ENCODE measurements around the gene TCF7L2. TPM values are rescaled to one million over a fixed set of nuclear protein-coding genes. Genes with fewer than 3 reads are reported as not detected.

Gene TCF7L2
- polyA plus RNA-seq, 1 donor from 2014 or later, result 1.7 TPM

DNA sequence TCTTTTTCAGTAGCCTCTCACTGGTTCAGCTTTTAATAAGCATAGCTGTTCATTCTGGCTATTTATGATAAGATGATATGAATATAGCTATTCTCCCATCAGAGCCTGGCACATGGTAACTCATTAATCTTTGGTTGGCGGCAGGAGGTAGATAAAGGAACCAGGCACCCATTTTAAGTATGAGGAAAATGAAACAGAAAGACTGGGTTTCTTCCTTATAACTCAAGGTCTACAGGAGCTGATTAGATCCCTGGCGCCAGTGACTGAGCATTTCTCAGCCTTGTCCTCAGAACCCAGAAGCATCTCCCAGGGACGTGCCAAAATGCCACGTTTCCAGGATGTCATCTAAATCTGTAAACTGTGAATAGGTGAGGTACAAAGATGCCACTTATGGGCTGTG is 141.9 kb downstream of the TCF7L2 start:
- Histone ChIP-seq H3K9ac (ENCODE audit: low read length) (no peak overlapping the region), H3K9me3 (ENCODE audit: low read length) (no peaks in the 10 kb centered on the region), H3K27me3 (ENCODE audit: insufficient read depth, low read depth, low read length) (no peaks in the 10 kb centered on the region), H3K27ac (ENCODE audit: low read length) (no peak overlapping the region), H4K20me1 (ENCODE audit: insufficient read depth) (no peaks in the 10 kb centered on the region), H2AFZ (ENCODE audit: low read depth, low read length) (no peak overlapping the region), H3K79me2 (replicated peaks; ENCODE audit: insufficient read depth, low read length) (no peaks in the 10 kb centered on the region), H3K4me3 (ENCODE audit: low read length) (no peak overlapping the region), H3K9me2 (ENCODE audit: insufficient read depth, low read length) (no peaks in the 10 kb centered on the region), H3K36me3 (ENCODE audit: insufficient read depth, low read length) (no peaks in the 10 kb centered on the region), H3F3A (ENCODE audit: insufficient read depth, low read length, poor library complexity, severe bottlenecking) (no peaks in the 10 kb centered on the region), H3K4me2 (ENCODE audit: low read length) (no peak overlapping the region)
- TF ChIP-seq, protein P1, sequence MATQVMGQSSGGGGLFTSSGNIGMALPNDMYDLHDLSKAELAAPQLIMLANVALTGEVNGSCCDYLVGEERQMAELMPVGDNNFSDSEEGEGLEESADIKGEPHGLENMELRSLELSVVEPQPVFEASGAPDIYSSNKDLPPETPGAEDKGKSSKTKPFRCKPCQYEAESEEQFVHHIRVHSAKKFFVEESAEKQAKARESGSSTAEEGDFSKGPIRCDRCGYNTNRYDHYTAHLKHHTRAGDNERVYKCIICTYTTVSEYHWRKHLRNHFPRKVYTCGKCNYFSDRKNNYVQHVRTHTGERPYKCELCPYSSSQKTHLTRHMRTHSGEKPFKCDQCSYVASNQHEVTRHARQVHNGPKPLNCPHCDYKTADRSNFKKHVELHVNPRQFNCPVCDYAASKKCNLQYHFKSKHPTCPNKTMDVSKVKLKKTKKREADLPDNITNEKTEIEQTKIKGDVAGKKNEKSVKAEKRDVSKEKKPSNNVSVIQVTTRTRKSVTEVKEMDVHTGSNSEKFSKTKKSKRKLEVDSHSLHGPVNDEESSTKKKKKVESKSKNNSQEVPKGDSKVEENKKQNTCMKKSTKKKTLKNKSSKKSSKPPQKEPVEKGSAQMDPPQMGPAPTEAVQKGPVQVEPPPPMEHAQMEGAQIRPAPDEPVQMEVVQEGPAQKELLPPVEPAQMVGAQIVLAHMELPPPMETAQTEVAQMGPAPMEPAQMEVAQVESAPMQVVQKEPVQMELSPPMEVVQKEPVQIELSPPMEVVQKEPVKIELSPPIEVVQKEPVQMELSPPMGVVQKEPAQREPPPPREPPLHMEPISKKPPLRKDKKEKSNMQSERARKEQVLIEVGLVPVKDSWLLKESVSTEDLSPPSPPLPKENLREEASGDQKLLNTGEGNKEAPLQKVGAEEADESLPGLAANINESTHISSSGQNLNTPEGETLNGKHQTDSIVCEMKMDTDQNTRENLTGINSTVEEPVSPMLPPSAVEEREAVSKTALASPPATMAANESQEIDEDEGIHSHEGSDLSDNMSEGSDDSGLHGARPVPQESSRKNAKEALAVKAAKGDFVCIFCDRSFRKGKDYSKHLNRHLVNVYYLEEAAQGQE (IDR thresholded peaks at IDR 0.05; ENCODE audit: borderline replicate concordance), result no peak
- TF ChIP-seq SMC3 (conservative IDR thresholded peaks at IDR 0.05; ENCODE audit: poor library complexity), result no peak
- no peak for TF ChIP-seq EZH2 (IDR thresholded peaks at IDR 0.05; ENCODE audit: borderline replicate concordance, insufficient read depth, low read length, poor library complexity, severe bottlenecking)
- no peak for TF ChIP-seq POLR2AphosphoS5 (IDR thresholded peaks at IDR 0.05)

DNA sequence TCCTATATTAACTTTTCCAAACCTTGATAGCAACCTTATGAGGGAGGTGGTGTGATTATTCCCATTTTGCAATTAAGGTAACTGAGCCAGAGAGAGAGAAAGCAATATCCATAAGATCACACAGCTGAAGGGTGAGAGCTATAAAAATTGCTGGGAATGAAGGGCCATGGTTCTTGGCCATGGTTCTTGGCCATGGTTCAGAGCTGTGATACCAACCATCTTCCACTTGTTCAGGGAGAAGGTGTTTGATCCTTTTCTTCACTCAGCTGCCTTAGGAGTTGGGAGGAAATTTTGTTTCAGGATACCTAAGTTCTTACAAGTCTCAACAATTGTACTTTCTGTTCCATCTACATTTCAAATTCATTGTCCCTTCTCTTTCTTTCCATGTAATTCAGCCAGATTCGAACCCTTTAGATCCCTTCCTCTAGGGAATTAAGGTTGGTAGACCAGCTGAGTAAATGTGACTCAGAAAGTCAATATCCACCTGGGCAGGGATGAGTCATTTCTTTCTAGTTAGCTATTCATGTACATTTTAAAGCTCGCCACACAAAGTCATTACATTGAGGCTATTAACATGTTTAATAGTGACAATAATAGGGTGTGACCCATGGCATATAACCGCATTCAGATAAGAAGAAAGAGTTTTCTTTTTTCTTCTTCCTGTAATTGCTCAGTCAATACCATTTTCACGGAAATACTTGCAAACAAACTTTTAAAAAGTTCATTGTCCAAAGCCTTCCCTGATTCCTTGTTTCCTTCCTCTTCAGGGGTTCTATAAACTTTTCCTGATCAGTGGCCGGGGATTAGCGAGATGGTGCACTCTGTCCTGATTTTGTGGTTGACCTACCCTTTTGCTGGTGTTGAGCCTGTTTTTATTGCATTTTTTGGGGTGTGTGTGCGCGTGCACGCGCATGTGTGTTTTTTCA is 143.4 kb downstream of the TCF7L2 start:
- no peak overlapping the region for H2AFZ ChIP-seq (ENCODE audit: low read depth, low read length)
- no peaks in the 10 kb centered on the region for H3K79me2 ChIP-seq (replicated peaks; ENCODE audit: insufficient read depth, low read length)
- no peaks in the 10 kb centered on the region for H3K9me3 ChIP-seq (ENCODE audit: low read length)
- no peak for TF ChIP-seq EZH2 (IDR thresholded peaks at IDR 0.05; ENCODE audit: borderline replicate concordance, insufficient read depth, low read length, poor library complexity, severe bottlenecking)
- TF ChIP-seq RAD21 (conservative IDR thresholded peaks at IDR 0.05), result no peak
- no peak for TF ChIP-seq POLR2AphosphoS5 (IDR thresholded peaks at IDR 0.05)
- TF ChIP-seq, protein P1 (IDR thresholded peaks at IDR 0.05; ENCODE audit: borderline replicate concordance), result no peak
- TF ChIP-seq MXI1 (conservative IDR thresholded peaks at IDR 0.05; ENCODE audit: poor library complexity, severe bottlenecking), result no peak
- no peak for TF ChIP-seq SMC3 (conservative IDR thresholded peaks at IDR 0.05; ENCODE audit: poor library complexity)
- TF ChIP-seq, protein P2, sequence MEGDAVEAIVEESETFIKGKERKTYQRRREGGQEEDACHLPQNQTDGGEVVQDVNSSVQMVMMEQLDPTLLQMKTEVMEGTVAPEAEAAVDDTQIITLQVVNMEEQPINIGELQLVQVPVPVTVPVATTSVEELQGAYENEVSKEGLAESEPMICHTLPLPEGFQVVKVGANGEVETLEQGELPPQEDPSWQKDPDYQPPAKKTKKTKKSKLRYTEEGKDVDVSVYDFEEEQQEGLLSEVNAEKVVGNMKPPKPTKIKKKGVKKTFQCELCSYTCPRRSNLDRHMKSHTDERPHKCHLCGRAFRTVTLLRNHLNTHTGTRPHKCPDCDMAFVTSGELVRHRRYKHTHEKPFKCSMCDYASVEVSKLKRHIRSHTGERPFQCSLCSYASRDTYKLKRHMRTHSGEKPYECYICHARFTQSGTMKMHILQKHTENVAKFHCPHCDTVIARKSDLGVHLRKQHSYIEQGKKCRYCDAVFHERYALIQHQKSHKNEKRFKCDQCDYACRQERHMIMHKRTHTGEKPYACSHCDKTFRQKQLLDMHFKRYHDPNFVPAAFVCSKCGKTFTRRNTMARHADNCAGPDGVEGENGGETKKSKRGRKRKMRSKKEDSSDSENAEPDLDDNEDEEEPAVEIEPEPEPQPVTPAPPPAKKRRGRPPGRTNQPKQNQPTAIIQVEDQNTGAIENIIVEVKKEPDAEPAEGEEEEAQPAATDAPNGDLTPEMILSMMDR (IDR thresholded peaks at IDR 0.05; ENCODE audit: poor library complexity, severe bottlenecking), result no peak
- no peak for TF ChIP-seq TAF1 (IDR thresholded peaks at IDR 0.05; ENCODE audit: low read depth)
- no peak overlapping the region for H3K9ac ChIP-seq (ENCODE audit: low read length)
- no peak overlapping the region for H3K4me3 ChIP-seq (ENCODE audit: low read length)
- no peaks in the 10 kb centered on the region for H3F3A ChIP-seq (ENCODE audit: insufficient read depth, low read length, poor library complexity, severe bottlenecking)
- no peak overlapping the region for H3K27ac ChIP-seq (ENCODE audit: low read length)
- H3K27me3 ChIP-seq (ENCODE audit: insufficient read depth, low read depth, low read length), result no peaks in the 10 kb centered on the region
- no peaks in the 10 kb centered on the region for H3K9me2 ChIP-seq (ENCODE audit: insufficient read depth, low read length)
- H3K36me3 ChIP-seq (ENCODE audit: insufficient read depth, low read length), result no peaks in the 10 kb centered on the region
- no peak overlapping the region for H3K4me2 ChIP-seq (ENCODE audit: low read length)
- no peaks in the 10 kb centered on the region for H4K20me1 ChIP-seq (ENCODE audit: insufficient read depth)
